Measurements from ENCODE around the gene MEP1A.
"Not testable (repeated sequence)": the region's sequence is repeated elsewhere in the genome, so short reads cannot be mapped to it uniquely, and the experiment has no call there.

Gene MEP1A

DNA sequence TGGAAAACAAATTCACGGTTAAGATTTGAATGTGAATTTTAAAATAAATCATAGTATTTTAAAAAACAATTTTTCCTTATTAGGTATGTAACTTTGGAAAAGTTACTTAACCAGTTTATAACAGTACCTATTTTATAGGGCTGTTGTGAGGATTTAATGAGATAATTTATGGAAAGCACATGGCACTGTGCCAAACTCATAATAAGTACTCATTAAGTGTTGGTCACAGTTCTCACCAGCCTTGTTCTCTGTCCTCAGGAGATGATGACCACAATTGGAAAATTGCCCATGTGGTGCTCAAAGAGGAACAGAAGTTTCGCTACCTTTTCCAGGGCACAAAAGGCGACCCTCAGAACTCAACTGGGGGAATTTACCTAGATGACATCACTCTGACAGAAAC is 39.6 kb downstream of the MEP1A start:
- in situ Hi-C loops (cut with HindIII; ENCODE audit: low sequenced_read_pairs) = no loop called here

DNA sequence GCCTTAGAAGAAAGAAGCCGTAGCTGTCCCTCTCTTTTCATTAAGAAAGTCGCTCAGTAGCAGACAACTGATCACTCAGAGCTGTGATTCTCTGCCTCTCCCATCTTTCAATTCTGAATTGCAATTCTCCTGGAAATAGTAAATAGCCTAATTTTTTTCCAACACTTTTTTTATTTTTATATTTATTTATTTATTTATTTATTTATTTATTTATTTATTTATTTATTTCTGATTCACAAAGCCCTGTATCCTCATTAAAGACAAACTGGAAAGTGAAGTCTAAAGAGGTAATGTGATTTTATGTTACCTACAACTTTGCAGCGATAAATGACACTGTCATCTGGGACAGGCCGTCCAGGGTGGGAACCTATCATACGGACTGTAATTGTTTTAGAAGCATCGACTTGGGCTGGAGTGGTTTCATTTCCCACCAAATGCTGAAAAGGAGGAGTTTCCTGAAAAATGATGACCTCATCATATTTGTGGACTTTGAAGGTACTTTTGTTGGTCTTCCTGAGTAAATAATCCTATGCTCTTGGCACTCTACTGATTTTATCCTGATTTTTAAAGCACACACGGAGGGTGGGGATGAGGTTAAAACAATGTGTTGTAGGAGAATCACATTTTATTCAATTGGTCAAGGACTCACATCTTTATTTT is 41.2 kb downstream of the MEP1A start:
- DNase-seq (ENCODE audit: low read depth); in situ Hi-C loops (cut with HindIII; ENCODE audit: low sequenced_read_pairs); H3K4me3 ChIP-seq (ENCODE audit: low read depth, low read length): not testable (repeated sequence)

More for the DNA sequence above, 39.6 kb downstream of the MEP1A start:
- no peak for DNase-seq (ENCODE audit: low read depth)
- TF ChIP-seq, protein P1, sequence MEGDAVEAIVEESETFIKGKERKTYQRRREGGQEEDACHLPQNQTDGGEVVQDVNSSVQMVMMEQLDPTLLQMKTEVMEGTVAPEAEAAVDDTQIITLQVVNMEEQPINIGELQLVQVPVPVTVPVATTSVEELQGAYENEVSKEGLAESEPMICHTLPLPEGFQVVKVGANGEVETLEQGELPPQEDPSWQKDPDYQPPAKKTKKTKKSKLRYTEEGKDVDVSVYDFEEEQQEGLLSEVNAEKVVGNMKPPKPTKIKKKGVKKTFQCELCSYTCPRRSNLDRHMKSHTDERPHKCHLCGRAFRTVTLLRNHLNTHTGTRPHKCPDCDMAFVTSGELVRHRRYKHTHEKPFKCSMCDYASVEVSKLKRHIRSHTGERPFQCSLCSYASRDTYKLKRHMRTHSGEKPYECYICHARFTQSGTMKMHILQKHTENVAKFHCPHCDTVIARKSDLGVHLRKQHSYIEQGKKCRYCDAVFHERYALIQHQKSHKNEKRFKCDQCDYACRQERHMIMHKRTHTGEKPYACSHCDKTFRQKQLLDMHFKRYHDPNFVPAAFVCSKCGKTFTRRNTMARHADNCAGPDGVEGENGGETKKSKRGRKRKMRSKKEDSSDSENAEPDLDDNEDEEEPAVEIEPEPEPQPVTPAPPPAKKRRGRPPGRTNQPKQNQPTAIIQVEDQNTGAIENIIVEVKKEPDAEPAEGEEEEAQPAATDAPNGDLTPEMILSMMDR (IDR thresholded peaks at IDR 0.05; ENCODE audit: low read depth, low read length, missing control alignments) = no peak
- no peak overlapping the region for H3K4me3 ChIP-seq (ENCODE audit: low read depth, low read length)

GRCh38 chr6:46834991-46835390 is 41.8 kb downstream of the MEP1A start:
- DNase-seq (ENCODE audit: low read depth); in situ Hi-C loops (cut with HindIII; ENCODE audit: low sequenced_read_pairs); H3K4me3 ChIP-seq (ENCODE audit: low read depth, low read length): not testable (repeated sequence)

DNA sequence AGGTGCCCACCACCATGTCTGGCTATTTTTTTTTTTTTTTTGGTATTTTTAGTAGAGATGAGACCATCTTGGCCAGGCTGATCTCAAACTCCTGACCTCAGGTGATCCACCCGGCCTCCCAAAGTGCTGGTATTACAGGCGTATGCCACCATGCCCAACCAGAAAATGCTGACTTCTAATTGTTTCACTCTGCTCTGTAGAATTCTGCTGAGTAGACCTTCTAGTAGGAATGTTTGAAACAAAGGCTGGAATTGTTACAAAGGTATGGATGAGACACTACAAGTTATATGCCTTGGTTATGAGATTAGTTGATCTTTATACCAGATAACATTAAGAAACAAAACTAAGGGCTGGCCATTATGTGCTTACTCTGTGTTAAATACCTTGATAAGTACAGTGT is 44.8 kb downstream of the MEP1A start:
- TF ChIP-seq, protein P1 (IDR thresholded peaks at IDR 0.05; ENCODE audit: low read depth, low read length, missing control alignments) = no peak
- DNase-seq (ENCODE audit: low read depth) = no peak
- in situ Hi-C loops (cut with HindIII; ENCODE audit: low sequenced_read_pairs) = no loop called here
- H3K4me3 ChIP-seq (ENCODE audit: low read depth, low read length) = no peak overlapping the region

DNA sequence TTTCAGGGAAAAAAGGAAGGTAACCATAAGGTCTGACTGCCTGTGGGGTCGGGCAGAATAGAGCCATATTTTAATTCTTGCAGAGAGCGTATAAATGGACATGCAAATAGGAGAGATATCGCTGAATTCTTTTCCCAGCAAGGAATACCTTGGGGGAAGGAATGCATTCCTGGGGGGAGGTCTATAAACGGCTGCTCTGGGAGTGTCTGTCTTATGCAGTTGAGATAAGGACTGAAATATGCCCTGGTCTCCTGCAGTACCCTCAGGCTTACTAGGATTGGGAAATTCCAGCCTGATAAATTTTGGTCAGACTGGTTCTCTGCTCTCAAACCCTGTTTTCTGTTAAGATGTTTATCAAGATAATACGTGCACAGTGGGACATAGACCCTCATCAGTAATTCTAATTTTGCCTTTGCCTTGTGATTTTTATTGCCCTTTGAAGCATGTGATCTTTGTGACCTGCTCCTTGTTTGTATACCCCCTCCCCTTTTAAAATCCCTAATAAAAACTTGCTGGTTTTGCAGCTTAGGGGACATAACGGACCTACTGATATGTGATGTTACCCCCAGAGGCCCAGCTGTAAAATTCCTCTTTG is 49.2 kb downstream of the MEP1A start:
- DNase-seq (ENCODE audit: low read depth); in situ Hi-C loops (cut with HindIII; ENCODE audit: low sequenced_read_pairs); H3K4me3 ChIP-seq (ENCODE audit: low read depth, low read length): not testable (repeated sequence)

- DNase-seq (ENCODE audit: low read depth) = no peak
- in situ Hi-C loops (cut with HindIII; ENCODE audit: low sequenced_read_pairs) = no loop called here
- TF ChIP-seq, protein P1 (IDR thresholded peaks at IDR 0.05; ENCODE audit: low read depth, low read length, missing control alignments) = no peak
- no peak overlapping the region for H3K4me3 ChIP-seq (ENCODE audit: low read depth, low read length)
Observed at GRCh38 chr6:46845126-46845525, 51.9 kb downstream of the MEP1A start.

DNA sequence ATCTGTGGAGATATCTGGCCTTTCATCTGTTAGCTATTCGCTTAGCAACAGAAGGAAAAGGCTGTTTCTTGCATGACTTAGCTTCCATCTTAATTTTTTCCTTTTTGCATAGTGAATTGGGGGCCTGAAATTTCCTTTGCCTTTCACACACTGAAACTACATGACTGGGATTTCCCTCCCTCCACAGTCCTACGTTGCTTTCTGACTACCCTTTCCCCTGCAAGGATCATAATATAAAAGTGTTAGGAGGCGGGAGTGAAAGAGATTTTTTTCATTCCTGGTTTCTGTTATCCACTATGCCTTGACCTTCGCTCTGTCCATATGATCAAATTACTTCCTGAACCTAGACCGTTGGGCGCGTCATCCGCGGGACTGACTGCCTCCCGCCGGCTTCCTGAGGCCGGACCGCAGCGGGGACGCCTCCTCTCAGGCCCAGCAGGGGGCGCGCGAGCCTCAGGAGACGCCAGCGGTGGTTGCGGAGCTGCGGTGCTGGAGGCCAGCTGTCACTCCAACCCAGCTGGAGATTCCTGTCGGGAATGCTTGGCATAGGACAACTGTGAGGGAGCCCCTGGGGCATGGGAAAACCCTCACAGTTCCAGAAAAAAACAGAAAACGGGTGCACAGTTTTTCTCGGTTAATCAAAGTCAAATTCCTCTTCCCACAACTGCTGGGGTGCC is 55.6 kb downstream of the MEP1A start:
- peak; percentile 32 for DNase-seq (ENCODE audit: low read depth)
- peak overlapping the region; percentile 5 for H3K4me3 ChIP-seq (ENCODE audit: low read depth, low read length)
- TF ChIP-seq, protein P1 (IDR thresholded peaks at IDR 0.05; ENCODE audit: low read depth, low read length, missing control alignments) = peak; percentile 87
- in situ Hi-C loops (cut with HindIII; ENCODE audit: low sequenced_read_pairs) = no loop called here

DNA sequence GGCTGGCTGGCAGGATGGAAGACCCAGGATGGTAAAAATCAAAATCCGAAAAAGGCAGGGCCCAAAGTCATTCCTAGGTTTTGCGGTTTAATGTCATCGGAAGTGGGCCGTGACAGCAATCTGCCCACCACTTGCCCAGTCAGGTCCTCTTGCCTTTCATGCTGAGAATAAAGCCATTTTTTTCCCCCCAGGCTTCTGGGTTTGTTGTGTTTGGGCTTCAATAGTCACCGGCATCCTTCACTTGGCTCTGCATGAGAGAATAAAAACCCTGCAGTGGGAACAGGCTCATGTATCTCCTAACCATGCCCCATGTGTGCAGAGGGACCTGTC is 56.1 kb downstream of the MEP1A start:
- in situ Hi-C loops (cut with HindIII; ENCODE audit: low sequenced_read_pairs) = no loop called here
- TF ChIP-seq, protein P1 (IDR thresholded peaks at IDR 0.05; ENCODE audit: low read depth, low read length, missing control alignments) = no peak
- H3K4me3 ChIP-seq (ENCODE audit: low read depth, low read length) = peak overlapping the region; percentile 5
- no peak for DNase-seq (ENCODE audit: low read depth)

All from astrocyte of the cerebellum (primary cell).